ENCODE measurements around the gene MICALL1. TPM values are rescaled to one million over a fixed set of nuclear protein-coding genes. Genes with fewer than 3 reads are reported as not detected.

The MICALL1 gene
- total and polyA plus RNA-seq, 2 experiments from 2014 or later, result 13.6 to 34.9 TPM

DNA sequence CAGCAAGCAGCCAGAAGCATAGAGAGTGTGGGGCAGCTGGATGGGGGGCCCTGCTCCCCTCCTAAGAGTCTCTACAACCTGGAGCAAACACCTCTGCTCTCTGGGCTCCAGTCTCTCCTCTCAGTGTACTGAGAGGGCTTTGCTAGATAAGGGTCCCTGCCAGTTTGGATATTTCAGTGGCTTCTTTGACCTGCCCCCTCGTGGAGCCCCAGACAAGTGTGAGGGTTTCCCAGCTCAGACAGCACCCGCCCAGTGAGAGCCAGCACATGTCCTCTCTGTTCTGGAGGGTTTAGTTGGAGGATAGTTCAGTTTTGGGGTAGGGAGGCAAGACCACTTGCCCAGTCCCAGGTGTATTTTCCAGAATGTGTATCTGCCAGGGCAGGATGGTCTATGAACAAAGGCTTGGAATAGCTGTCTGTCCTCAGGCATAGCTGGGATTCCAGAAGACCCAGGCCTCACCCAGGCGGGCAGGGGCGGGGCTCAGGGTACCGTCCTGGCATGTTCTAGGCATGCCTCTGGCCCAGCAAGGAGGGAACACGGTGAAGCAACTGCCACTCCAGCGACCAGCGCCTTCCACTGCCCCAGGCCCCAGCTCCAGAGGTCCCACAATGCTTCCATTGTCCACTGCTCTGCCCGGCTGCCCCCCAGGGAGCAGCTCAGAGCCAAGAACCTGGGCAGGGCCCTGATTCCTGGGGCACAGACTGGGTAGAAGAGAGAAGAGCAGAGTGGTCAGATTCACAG lies 7.5 kb upstream of the MICALL1 start:
- Histone ChIP-seq H3K4me1 (ENCODE audit: low read depth) (peaks cover 34% of the 10 kb centered on the region), H3K36me3 (no peaks in the 10 kb centered on the region), H3K4me3 (no peak overlapping the region), H3K27ac (peak overlapping the region; percentile 47), H3K9me3 (ENCODE audit: low read depth) (no peaks in the 10 kb centered on the region), H3K27me3 (no peaks in the 10 kb centered on the region)
- TF ChIP-seq, protein P1, sequence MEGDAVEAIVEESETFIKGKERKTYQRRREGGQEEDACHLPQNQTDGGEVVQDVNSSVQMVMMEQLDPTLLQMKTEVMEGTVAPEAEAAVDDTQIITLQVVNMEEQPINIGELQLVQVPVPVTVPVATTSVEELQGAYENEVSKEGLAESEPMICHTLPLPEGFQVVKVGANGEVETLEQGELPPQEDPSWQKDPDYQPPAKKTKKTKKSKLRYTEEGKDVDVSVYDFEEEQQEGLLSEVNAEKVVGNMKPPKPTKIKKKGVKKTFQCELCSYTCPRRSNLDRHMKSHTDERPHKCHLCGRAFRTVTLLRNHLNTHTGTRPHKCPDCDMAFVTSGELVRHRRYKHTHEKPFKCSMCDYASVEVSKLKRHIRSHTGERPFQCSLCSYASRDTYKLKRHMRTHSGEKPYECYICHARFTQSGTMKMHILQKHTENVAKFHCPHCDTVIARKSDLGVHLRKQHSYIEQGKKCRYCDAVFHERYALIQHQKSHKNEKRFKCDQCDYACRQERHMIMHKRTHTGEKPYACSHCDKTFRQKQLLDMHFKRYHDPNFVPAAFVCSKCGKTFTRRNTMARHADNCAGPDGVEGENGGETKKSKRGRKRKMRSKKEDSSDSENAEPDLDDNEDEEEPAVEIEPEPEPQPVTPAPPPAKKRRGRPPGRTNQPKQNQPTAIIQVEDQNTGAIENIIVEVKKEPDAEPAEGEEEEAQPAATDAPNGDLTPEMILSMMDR (IDR thresholded peaks at IDR 0.05; ENCODE audit: low read depth, low read length), result no peak
- DNase-seq (ENCODE audit: low read depth in 1 of 2, low spot score in 1 of 2), result peak; percentile 27 to 38

DNA sequence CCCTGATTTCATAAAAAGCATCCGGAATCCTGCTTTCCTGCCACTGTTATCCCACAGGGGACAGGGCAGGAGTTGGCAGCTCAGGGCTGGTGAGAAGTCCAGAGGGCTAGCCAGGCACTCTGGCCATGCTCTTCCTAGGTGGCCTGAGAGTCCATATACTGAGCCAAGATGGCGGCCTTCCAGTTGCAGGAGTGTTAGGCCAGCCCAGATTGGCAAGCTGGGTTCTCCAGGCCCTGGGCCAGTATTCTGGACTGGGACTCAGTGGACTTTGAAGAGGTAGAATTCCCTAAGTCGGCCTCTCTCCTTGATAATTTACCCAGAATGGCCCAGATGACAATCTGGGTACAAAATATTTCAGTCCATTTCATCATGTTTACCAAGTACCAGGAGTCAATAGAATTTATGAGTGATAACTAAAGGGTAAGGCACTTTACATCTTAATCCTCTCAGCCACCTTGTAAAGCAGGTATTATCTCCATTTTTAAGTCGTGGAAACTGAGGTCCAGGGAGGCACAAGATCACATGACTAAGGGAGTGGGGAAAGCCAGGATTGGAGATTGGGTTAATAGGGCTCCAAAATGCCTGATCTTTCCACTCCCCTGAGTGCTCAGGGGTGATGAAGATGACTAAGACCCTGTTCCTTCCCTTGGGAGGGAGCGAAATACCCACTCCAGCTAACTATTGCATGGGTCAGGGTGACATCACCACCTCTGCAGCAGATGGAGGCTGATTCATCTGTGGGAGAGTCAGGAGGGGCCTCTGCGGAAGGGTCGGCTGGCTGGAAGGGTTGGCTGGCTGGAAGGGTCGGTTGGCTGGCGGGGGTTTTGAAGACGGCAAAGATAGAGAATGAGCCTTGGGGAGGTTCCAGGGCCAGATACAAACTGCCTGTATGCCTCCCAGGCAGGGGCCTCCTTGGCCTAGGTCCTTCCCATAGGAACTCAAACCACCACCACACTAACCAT lies 1.2 kb upstream of the MICALL1 start:
- Histone ChIP-seq H3K27me3 (no peaks in the 10 kb centered on the region), H3K4me3 (no peak overlapping the region), H3K4me1 (ENCODE audit: low read depth) (peaks cover 5% of the 10 kb centered on the region), H3K36me3 (no peaks in the 10 kb centered on the region), H3K9me3 (ENCODE audit: low read depth) (no peaks in the 10 kb centered on the region), H3K27ac (no peak overlapping the region)
- TF ChIP-seq, protein P1 (IDR thresholded peaks at IDR 0.05; ENCODE audit: low read depth, low read length), result no peak
- peak; percentile 10 to 97 for DNase-seq (ENCODE audit: low read depth in 1 of 2, low spot score in 1 of 2)

DNA sequence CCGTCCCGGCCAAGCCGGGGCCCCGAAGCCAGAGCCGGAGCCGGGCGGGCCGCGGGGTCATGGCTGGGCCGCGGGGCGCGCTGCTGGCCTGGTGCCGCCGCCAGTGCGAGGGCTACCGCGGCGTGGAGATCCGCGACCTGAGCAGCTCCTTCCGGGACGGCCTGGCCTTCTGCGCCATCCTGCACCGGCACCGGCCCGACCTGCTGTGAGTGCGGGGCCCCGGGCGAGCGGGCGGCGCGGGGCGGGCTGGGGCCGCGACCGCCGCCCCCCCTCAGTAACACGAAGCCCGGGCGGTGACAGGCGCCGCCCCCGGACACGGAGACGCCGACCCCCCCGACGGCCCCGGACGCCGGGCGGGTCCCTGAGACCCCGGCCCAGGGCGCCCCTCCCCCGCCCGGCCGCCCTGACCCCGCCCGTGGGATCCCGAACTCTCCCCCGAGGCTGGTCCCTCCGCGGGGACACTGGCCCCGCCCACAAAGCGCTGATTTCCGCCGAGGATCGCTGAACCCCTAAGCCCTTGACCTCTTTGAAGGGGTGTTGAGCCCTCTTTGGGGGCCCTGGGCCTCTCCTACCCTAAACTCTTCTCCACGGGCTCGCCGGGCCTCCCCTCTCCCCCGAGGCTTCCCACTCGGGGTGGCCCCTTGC lies 389 bp downstream of the MICALL1 start:
- DNase-seq (ENCODE audit: low read depth in 1 of 2, low spot score in 1 of 2), result peak in 1 of 2 donors; percentile 19
- H3K27ac ChIP-seq, result no peak overlapping the region
- H3K36me3 ChIP-seq, result no peaks in the 10 kb centered on the region
- H3K27me3 ChIP-seq, result no peaks in the 10 kb centered on the region
- H3K4me3 ChIP-seq, result peak overlapping the region; percentile 74
- TF ChIP-seq, protein P1 (IDR thresholded peaks at IDR 0.05; ENCODE audit: low read depth, low read length), result no peak
- H3K9me3 ChIP-seq (ENCODE audit: low read depth), result no peaks in the 10 kb centered on the region
- peaks cover 19% of the 10 kb centered on the region for H3K4me1 ChIP-seq (ENCODE audit: low read depth)

DNA sequence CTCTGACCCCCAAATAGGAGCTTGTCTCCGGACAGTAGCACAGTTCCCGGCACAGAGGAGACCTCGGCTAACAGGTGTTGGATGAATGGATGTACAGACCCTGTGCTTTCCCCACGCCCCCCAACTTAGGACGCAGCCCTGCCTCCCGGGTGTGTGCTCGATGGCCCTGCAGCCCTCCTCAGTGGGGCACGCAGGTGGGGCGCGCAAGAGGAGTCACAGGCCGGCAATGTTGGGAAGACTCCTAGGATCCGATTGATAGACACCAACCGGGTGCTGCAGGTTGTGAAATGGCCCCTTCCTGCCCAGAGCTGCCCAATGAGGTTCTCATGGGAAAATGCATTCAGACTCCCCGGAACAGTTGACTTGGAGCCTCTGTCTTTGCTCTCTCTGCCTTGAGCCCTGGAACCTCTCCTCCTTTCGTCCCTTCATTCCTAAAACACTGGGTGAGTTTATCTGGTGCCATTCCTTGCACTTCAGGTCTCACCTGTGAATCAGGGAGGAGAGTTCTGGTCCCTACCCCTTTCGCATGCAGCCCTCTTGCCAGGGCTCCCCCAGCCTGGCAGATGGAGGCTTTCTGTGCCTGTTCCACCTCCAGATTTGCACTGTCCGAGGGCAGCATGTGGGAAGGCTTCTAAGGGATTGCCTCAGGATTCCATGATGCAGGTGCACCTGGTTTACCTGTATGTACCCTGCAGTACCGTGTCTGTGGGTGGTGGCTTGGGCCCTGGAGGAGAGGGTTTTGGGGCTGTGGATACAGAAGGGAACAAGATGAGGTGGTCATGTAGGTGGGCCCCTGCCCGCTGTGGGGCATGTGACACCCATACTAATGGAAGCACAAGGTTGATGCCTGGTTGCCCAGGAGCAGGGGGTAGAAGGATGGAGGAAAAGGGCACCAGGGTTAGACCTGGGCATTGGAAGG lies 1.2 kb downstream of the MICALL1 start:
- Histone ChIP-seq H3K27me3 (no peaks in the 10 kb centered on the region), H3K4me1 (ENCODE audit: low read depth) (peaks cover 20% of the 10 kb centered on the region), H3K36me3 (no peaks in the 10 kb centered on the region), H3K27ac (no peak overlapping the region), H3K9me3 (ENCODE audit: low read depth) (no peaks in the 10 kb centered on the region), H3K4me3 (peak overlapping the region; percentile 74)
- peak in 1 of 2 donors; percentile 26 for DNase-seq (ENCODE audit: low read depth in 1 of 2, low spot score in 1 of 2)
- TF ChIP-seq, protein P1 (IDR thresholded peaks at IDR 0.05; ENCODE audit: low read depth, low read length), result no peak

Measured in cardiac muscle cell (in vitro differentiated cells and primary cell).